ENCODE results near the gene CLIP4. TPM values are rescaled to one million over a fixed set of nuclear protein-coding genes. Genes with fewer than 3 reads are reported as not detected.
A peak's percentile ranks its signal among the peaks of the same experiment; 100 is the strongest.

Gene CLIP4
- polyA plus RNA-seq, 1 of the 3 experiments (the other 2 are of a cell fraction), result 12.7 TPM

DNA sequence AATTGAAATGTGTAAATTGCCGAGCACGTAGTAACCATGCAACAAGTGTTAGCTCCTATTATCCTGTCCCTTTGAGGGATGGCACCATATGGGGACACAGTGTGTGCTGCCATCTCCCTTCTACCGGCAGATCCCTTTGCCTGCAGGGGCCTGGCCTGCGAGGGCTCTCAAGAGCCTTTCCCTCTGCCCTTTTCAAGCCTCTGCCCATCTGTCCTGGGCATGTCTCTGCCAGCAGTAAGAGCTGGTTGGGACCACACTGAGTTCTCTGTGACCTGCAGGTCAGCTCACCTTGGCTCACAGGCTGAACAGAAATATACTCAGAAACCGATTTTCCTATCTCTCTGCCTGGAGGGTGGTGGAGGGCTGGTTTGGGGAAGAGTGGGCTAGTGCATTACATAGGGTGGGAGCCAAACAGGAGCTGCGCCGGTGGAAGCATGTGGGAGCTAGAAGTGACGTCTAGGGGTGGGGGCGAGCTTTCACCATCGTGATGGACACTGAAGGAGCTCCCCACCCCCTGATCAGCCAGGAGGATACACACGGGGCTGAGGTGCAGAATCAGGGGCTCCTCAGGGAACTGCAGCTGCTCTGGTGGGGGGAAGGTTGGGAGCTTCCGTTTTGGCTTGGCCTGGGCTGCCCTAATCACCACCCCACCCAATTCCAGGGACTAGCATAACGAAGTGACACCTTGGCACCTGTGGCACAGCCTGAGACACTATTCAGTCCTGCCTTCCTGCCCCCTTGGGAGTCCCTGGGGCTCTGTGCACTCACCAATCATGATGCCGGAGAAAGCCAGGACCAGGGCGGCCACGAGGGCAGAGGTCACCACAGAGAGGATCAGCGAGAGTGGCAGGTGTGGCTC is 109.7 kb downstream of the CLIP4 start:
- Histone ChIP-seq H3K4me1 (ENCODE audit: control insufficient read depth in 1 of 2, insufficient read depth in 2 of 2, low read depth in 1 of 2, low read length in 1 of 2) (peaks cover 14 to 66% of the 10 kb centered on the region in 2 experiments), H4K20me1 (ENCODE audit: insufficient read depth) (no peaks in the 10 kb centered on the region), H3K9ac (no peak overlapping the region), H3F3A (replicated peaks; ENCODE audit: insufficient read depth) (no peaks in the 10 kb centered on the region), H2AFZ (ENCODE audit: low read depth) (no peak overlapping the region), H3K4me2 (no peak overlapping the region), H3K9me2 (no peaks in the 10 kb centered on the region), H3K36me3 (replicated peaks in 1 of 2; ENCODE audit: control insufficient read depth in 1 of 2, insufficient read depth in 2 of 2, low read length in 1 of 2) (no peaks in the 10 kb centered on the region), H3K27me3 (ENCODE audit: insufficient read depth) (peaks cover 21% of the 10 kb centered on the region; the same call in 1 of the 2 replicates), H3K27ac (ENCODE audit: low read depth in 2 of 2, low read length in 1 of 2) (peak overlapping the region in 1 of 2 experiments; percentile 92; a peak in 2 of 4 replicates), H3K79me2 (ENCODE audit: insufficient read depth) (no peaks in the 10 kb centered on the region), H3K9me3 (no peaks in the 10 kb centered on the region), H3K4me3 (ENCODE audit: low read depth in 2 of 2, low read length in 1 of 2) (no peak overlapping the region)
- ChIA-PET POLR2A (interaction anchor here (0.7 kb wide), 1 partner anchor 43 kb away, joined by 3 read pairs; no protein-coding TSS in a partner anchor), CTCF (interaction anchor here (0.8 to 2.2 kb wide), 12 partner anchors 10 to 854 kb away, joined by 3 to 5 read pairs (median 4); no protein-coding TSS in a partner anchor)
- TF ChIP-seq NRF1 (IDR thresholded peaks at IDR 0.05; ENCODE audit: low read depth, low read length), result no peak
- TF ChIP-seq, protein P1, sequence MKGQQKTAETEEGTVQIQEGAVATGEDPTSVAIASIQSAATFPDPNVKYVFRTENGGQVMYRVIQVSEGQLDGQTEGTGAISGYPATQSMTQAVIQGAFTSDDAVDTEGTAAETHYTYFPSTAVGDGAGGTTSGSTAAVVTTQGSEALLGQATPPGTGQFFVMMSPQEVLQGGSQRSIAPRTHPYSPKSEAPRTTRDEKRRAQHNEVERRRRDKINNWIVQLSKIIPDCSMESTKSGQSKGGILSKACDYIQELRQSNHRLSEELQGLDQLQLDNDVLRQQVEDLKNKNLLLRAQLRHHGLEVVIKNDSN (IDR thresholded peaks at IDR 0.05; ENCODE audit: borderline replicate concordance, low read depth), result no peak
- TF ChIP-seq, protein P2, sequence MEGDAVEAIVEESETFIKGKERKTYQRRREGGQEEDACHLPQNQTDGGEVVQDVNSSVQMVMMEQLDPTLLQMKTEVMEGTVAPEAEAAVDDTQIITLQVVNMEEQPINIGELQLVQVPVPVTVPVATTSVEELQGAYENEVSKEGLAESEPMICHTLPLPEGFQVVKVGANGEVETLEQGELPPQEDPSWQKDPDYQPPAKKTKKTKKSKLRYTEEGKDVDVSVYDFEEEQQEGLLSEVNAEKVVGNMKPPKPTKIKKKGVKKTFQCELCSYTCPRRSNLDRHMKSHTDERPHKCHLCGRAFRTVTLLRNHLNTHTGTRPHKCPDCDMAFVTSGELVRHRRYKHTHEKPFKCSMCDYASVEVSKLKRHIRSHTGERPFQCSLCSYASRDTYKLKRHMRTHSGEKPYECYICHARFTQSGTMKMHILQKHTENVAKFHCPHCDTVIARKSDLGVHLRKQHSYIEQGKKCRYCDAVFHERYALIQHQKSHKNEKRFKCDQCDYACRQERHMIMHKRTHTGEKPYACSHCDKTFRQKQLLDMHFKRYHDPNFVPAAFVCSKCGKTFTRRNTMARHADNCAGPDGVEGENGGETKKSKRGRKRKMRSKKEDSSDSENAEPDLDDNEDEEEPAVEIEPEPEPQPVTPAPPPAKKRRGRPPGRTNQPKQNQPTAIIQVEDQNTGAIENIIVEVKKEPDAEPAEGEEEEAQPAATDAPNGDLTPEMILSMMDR (IDR thresholded peaks at IDR 0.05), result no peak
- TF ChIP-seq, protein P3, sequence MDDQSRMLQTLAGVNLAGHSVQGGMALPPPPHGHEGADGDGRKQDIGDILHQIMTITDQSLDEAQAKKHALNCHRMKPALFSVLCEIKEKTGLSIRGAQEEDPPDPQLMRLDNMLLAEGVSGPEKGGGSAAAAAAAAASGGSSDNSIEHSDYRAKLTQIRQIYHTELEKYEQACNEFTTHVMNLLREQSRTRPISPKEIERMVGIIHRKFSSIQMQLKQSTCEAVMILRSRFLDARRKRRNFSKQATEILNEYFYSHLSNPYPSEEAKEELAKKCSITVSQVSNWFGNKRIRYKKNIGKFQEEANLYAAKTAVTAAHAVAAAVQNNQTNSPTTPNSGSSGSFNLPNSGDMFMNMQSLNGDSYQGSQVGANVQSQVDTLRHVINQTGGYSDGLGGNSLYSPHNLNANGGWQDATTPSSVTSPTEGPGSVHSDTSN (IDR thresholded peaks at IDR 0.05), result no peak
- no peak for TF ChIP-seq TCF12 (IDR thresholded peaks at IDR 0.05)
- 85% methylated on average over 15 of the region's 17 CpGs for WGBS (ENCODE audit: low lambda C conversion rate)
- peak; percentile 50 for DNase-seq

DNA sequence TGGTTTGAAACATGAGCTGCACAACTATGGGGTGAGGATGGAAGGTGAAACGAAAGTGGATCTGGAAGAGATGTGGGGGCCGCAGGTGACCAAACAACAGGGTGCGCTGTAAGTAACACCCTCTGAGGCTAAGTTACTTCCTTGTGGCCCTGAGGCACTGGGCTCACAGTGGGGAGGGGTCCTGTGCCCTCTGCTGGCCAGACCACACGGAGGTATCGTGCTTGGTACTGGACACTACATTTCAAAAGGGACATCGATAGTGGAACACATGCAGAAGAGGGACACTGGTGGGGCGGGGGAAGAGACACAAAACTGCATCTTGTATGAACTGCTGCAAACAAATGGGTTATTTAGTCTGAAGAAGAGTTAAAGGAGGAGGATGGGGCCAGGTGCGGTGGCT is 110.6 kb downstream of the CLIP4 start:
- TF ChIP-seq GATA2 (CRISPR knock-in tag; IDR thresholded peaks at IDR 0.05), result no peak
- TF ChIP-seq, protein P2 (IDR thresholded peaks at IDR 0.05), result 0 out of 2 replicates have a peak, but pooled peaks have one; percentile 10
- Histone ChIP-seq H3F3A (replicated peaks; ENCODE audit: insufficient read depth) (no peaks in the 10 kb centered on the region), H3K27me3 (ENCODE audit: insufficient read depth) (peaks cover 13% of the 10 kb centered on the region; the same call in 1 of the 2 replicates), H3K4me2 (no peak overlapping the region), H3K9me3 (no peaks in the 10 kb centered on the region), H4K20me1 (ENCODE audit: insufficient read depth) (no peaks in the 10 kb centered on the region), H3K9ac (no peak overlapping the region), H3K27ac (ENCODE audit: low read depth in 2 of 2, low read length in 1 of 2) (peak overlapping the region in 1 of 2 experiments; percentile 92; a peak in 1 of 4 replicates), H3K36me3 (replicated peaks in 1 of 2; ENCODE audit: control insufficient read depth in 1 of 2, insufficient read depth in 2 of 2, low read length in 1 of 2) (no peaks in the 10 kb centered on the region), H3K9me2 (no peaks in the 10 kb centered on the region), H3K79me2 (ENCODE audit: insufficient read depth) (no peaks in the 10 kb centered on the region), H2AFZ (ENCODE audit: low read depth) (no peak overlapping the region), H3K4me3 (ENCODE audit: low read depth in 2 of 2, low read length in 1 of 2) (no peak overlapping the region), H3K4me1 (ENCODE audit: control insufficient read depth in 1 of 2, insufficient read depth in 2 of 2, low read depth in 1 of 2, low read length in 1 of 2) (peaks cover 14 to 71% of the 10 kb centered on the region in 2 experiments)
- no peak for DNase-seq
- ChIA-PET CTCF (interaction anchor here (1.0 to 1.5 kb wide), 6 partner anchors 9 to 800 kb away, joined by 3 to 5 read pairs (median 4); no protein-coding TSS in a partner anchor), POLR2A (no interaction called here)
- 74% methylated on average over 8 of the region's 8 CpGs for WGBS (ENCODE audit: low lambda C conversion rate)

All from SK-N-SH (cell line).